B cell (primary cell): ENCODE measurements around the gene PSME1. TPM values are rescaled to one million over a fixed set of nuclear protein-coding genes. Genes with fewer than 3 reads are reported as not detected.

ENCODE experiments used
- ATAC-seq: fragments of 200-7000 bp; cut with Tn5 transposase; one replicate; pipeline ENCODE4 v1.10.0; 2021; ENCODE audit warnings: low read depth, mild to moderate bottlenecking, moderate number of reproducible peaks, moderate library complexity
- CTCF ChIA-PET: fragments of 350-600 bp; sonication (Branson Sonifier 250); formaldehyde crosslinking; loops from one replicate; lab custom pipeline; 2021; ENCODE audit warnings: antibody characterized with exemption, inconsistent platforms; lab: Charles Lee
- POLR2A ChIA-PET: fragments of 350-600 bp; sonication (Branson Sonifier 250); formaldehyde crosslinking; loops from one replicate; lab custom pipeline; 2021; ENCODE audit warnings: antibody characterized with exemption; lab: Charles Lee
- DNase-seq: peaks from one replicate; pipeline ENCODE4 v3.0.0; 2013
- H2AFZ ChIP-seq: 2 replicates; pipeline ENCODE4 v1.6.1; 2012; ENCODE audit warnings: mild to moderate bottlenecking, low read depth, low read length; ENCODE audit not compliant: insufficient read depth, poor library complexity, severe bottlenecking
- H3K27ac ChIP-seq, 2 donors: 1 replicate in 1 of 2; 2 replicates in 1 of 2; pipeline ENCODE4 v1.5.1; 2012 to 2013; ENCODE audit warnings: low read length in 2 of 2, mild to moderate bottlenecking in 2 of 2, moderate library complexity in 1 of 2
- H3K27me3 ChIP-seq, 4 experiments: fragments of 200-600 bp in 1 of 4; sonication (generic) in 1 of 4; replicated peaks in 1 of 4; 1 replicate in 2 of 4; 2 replicates in 2 of 4; pipeline versions ENCODE4 v1.6.1 to v1.7.0; 2013 to 2016; ENCODE audit warnings: low read length in 3 of 4, mild to moderate bottlenecking in 2 of 4, mixed read lengths in 1 of 4, moderate library complexity in 1 of 4; ENCODE audit not compliant: insufficient read depth in 4 of 4, control insufficient read depth in 3 of 4; ENCODE audit errors: control extremely low read depth in 1 of 4
- H3K36me3 ChIP-seq, 2 experiments: replicated peaks in 1 of 2; 1 replicate in 1 of 2; 2 replicates in 1 of 2; pipeline versions ENCODE4 v1.6.1 to v1.7.1; 2013; ENCODE audit warnings: low read length in 1 of 2; ENCODE audit not compliant: insufficient read depth in 2 of 2, control insufficient read depth in 1 of 2; ENCODE audit errors: control extremely low read depth in 1 of 2, extremely low read depth in 1 of 2
- H3K4me1 ChIP-seq, 2 donors: fragments of 200-600 bp in 1 of 2; sonication (generic) in 1 of 2; 1 replicate in 1 of 2; 2 replicates in 1 of 2; pipeline versions ENCODE4 v1.5.1 to v1.6.1; 2013 to 2017; ENCODE audit warnings: low read length in 2 of 2; ENCODE audit not compliant: control insufficient read depth in 2 of 2, insufficient read depth in 2 of 2
- H3K4me2 ChIP-seq: replicated peaks from 2 replicates; pipeline ENCODE3; 2012; ENCODE audit warnings: mild to moderate bottlenecking, low read depth, low read length; ENCODE audit not compliant: poor library complexity, severe bottlenecking
- H3K4me3 ChIP-seq, 5 experiments: fragments of 200-600 bp in 1 of 5; sonication (generic) in 1 of 5; 1 replicate in 3 of 5; 2 replicates in 2 of 5; pipeline versions ENCODE4 v1.5.1 to v1.7.0; 2011 to 2016; ENCODE audit warnings: low read length in 4 of 5, mild to moderate bottlenecking in 4 of 5, low read depth in 2 of 5, control low read depth in 1 of 5, moderate library complexity in 1 of 5; ENCODE audit not compliant: insufficient read depth in 1 of 5; ENCODE audit errors: control extremely low read depth in 1 of 5, extremely low read depth in 1 of 5
- H3K79me2 ChIP-seq: fragments of 200-600 bp; sonication (generic); one replicate; pipeline ENCODE4 v1.6.0; 2016; ENCODE audit warnings: low read length; ENCODE audit not compliant: control insufficient read depth, insufficient read depth
- H3K9ac ChIP-seq: fragments of 200-600 bp; sonication (generic); 2 replicates; pipeline ENCODE4 v1.6.1; 2017; ENCODE audit warnings: mild to moderate bottlenecking, low read length, moderate library complexity
- H3K9me3 ChIP-seq, 3 donors: one replicate each; pipeline versions ENCODE4 v1.6.1 to v1.7.1; 2013; ENCODE audit warnings: low read length in 2 of 3; ENCODE audit not compliant: control insufficient read depth in 2 of 3, insufficient read depth in 1 of 3; ENCODE audit errors: control extremely low read depth in 1 of 3
- H4K20me1 ChIP-seq: 2 replicates; pipeline ENCODE4 v1.6.0; 2012; ENCODE audit warnings: mild to moderate bottlenecking, low read length; ENCODE audit not compliant: insufficient read depth, control insufficient read depth, poor library complexity, severe bottlenecking
- H3K27ac Mint-ChIP-seq: one replicate; pipeline ENCODE4 v1.8.0; 2021; ENCODE audit warnings: mixed read lengths
- H3K27me3 Mint-ChIP-seq: one replicate; pipeline ENCODE4 v1.8.0; 2021; ENCODE audit warnings: mixed read lengths
- H3K4me1 Mint-ChIP-seq: one replicate; pipeline ENCODE4 v1.8.0; 2021; ENCODE audit warnings: mixed read lengths
- H3K4me3 Mint-ChIP-seq: one replicate; pipeline ENCODE4 v1.8.0; 2021; ENCODE audit warnings: mixed read lengths
- H3K9me3 Mint-ChIP-seq: one replicate; pipeline ENCODE4 v1.8.0; 2022; ENCODE audit warnings: mixed read lengths; ENCODE audit not compliant: insufficient read depth
- EZH2 ChIP-seq: IDR thresholded peaks from 2 replicates; pipeline ENCODE4 v1.6.1; 2012; ENCODE audit warnings: borderline replicate concordance, low read depth, mild to moderate bottlenecking, moderate library complexity, low read length; ENCODE audit not compliant: insufficient read depth, poor library complexity, severe bottlenecking
- WGBS: methylation state at CpG from one replicate; pipeline ENCODE4 v1.1.5; 2013; ENCODE audit warnings: missing lambda C conversion rate; ENCODE audit not compliant: insufficient coverage; 5-methylcytosine and 5-hydroxymethylcytosine counted together
- intact Hi-C: fragments of 100-400 bp; cut with micrococcal nuclease; formaldehyde crosslinking; loops from one replicate; pipeline ENCODE4 v1.10.0; 2022
- polyA plus RNA-seq: library from polyadenylated mRNA; depleted of rRNA; stranded (reverse); fragments of >200 nt; gene quantifications from 2 replicates; pipeline ENCODE4 v1.2.3, GENCODE V29; 2012
- total RNA-seq, 2 donors: library from RNA; stranded (reverse); fragments of 120-200 nt in 1 of 2; gene quantifications; 1 replicate in 1 of 2; 2 replicates in 1 of 2; pipeline versions ENCODE4 v1.2.3 to v1.2.4, GENCODE V29; 2013 to 2022
- TF ChIP-seq, protein P1 (sequence below): fragments of 200-600 bp; IDR thresholded peaks from one replicate; pipeline ENCODE4 v1.8.0; 2022; ENCODE audit warnings: antibody characterized with exemption, mild to moderate bottlenecking

Gene PSME1
- total and polyA plus RNA-seq, 2 donors (not counting 1 experiment from before 2014, with no cell fraction given): 237 to 257 TPM

DNA sequence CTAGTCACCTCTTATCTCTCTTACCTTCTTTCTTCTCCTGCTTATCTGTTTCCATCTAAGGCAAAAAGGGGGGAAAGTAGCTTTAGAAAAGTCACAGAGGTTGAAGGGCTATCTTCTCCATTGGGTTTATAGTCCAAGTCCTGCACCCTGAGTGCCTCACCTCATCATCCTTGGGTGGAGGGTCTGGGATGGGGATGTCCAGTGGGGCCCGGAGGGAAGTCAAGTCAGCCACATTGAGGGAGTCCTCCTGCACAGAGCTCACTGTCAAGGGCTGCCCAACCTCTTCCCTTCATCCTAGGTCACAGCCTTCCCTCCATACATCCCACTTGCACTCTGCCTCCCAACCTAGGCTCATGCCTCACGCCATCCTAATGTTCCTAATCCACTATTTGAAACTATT is 9.2 kb downstream of the PSME1 start:
- Histone ChIP-seq H3K9me3 (no peaks in the 10 kb centered on the region), H3K4me2 (peak overlapping the region; percentile 90), H3K79me2 (peaks cover 74% of the 10 kb centered on the region), H3K27me3 (no peaks in the 10 kb centered on the region), H3K9ac (peak overlapping the region; percentile 83), H2AFZ (no peak overlapping the region), H3K36me3 (peaks cover 0 to 39% of the 10 kb centered on the region in 2 experiments), H3K4me1 (peaks cover 30 to 48% of the 10 kb centered on the region in 2 donors), H3K27ac (peak overlapping the region in 1 of 2 donors; percentile 90), H4K20me1 (peaks cover 35% of the 10 kb centered on the region), H3K4me3 (peak overlapping the region in 1 of 5 experiments; percentile 92)
- H3K9me3 Mint-ChIP-seq: no peaks in the 10 kb centered on the region
- WGBS: 80% methylated on average over 1 of the region's 2 CpGs
- DNase-seq (no peak), ATAC-seq (no peak)
- peaks cover 62% of the 10 kb centered on the region for H3K4me1 Mint-ChIP-seq
- H3K4me3 Mint-ChIP-seq: peak overlapping the region; percentile 95
- POLR2A ChIA-PET: interaction anchor here (2.2 to 4.1 kb wide), 2 partner anchors 9 to 15 kb away, joined by 17 to 43 read pairs; partner anchors contain the start of genes IRF9 and PSME1
- no peaks in the 10 kb centered on the region for H3K27me3 Mint-ChIP-seq
- TF ChIP-seq EZH2: no peak
- TF ChIP-seq, protein P1, sequence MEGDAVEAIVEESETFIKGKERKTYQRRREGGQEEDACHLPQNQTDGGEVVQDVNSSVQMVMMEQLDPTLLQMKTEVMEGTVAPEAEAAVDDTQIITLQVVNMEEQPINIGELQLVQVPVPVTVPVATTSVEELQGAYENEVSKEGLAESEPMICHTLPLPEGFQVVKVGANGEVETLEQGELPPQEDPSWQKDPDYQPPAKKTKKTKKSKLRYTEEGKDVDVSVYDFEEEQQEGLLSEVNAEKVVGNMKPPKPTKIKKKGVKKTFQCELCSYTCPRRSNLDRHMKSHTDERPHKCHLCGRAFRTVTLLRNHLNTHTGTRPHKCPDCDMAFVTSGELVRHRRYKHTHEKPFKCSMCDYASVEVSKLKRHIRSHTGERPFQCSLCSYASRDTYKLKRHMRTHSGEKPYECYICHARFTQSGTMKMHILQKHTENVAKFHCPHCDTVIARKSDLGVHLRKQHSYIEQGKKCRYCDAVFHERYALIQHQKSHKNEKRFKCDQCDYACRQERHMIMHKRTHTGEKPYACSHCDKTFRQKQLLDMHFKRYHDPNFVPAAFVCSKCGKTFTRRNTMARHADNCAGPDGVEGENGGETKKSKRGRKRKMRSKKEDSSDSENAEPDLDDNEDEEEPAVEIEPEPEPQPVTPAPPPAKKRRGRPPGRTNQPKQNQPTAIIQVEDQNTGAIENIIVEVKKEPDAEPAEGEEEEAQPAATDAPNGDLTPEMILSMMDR: no peak
- H3K27ac Mint-ChIP-seq: peak overlapping the region; percentile 95
- CTCF ChIA-PET: interaction anchor here (1.1 to 6.2 kb wide), 7 partner anchors 10 to 39 kb away, joined by 3 to 62 read pairs (median 7); partner anchors contain the start of genes DCAF11, IRF9 and NRL
- intact Hi-C loops: loop anchor here (5.0 to 10.0 kb wide), 3 partner anchors 130 to 1050 kb away; partner anchors contain the start of genes ACIN1, C14orf119, PPP1R3E and RABGGTA
